ENCODE results near the gene ZSWIM4. TPM values are rescaled to one million over a fixed set of nuclear protein-coding genes. Genes with fewer than 3 reads are reported as not detected.

Gene ZSWIM4
- polyA plus RNA-seq, 1 of the 3 experiments (the other 2 are of a cell fraction) = 4.7 TPM

DNA sequence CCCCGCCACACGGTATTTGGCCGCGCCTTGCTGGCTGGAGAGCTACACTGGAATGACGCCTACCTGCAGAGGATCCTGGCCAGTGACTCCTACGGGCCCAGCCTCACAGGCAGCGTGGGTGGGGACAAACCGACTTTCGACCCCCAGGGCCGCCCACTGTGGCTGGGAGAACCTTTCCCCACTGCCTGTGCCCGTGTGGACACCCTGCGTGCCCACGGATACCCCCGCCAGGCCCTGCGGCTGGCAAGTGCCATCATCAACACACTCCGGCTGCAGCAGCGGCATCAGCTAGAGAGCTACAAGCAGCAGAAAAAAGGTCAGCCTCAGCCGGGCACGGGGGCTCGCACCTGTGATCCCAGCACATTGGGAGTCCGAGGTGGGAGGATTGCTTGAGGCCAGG lies 19.3 kb downstream of the ZSWIM4 start:
- peaks cover 18 to 21% of the 10 kb centered on the region in 2 experiments for H3K36me3 ChIP-seq (replicated peaks in 1 of 2; ENCODE audit: control insufficient read depth in 1 of 2, insufficient read depth in 2 of 2, low read length in 1 of 2)
- no peak overlapping the region for H3K4me3 ChIP-seq (ENCODE audit: low read depth in 2 of 2, low read length in 1 of 2)
- TF ChIP-seq EP300 (IDR thresholded peaks at IDR 0.05; ENCODE audit: borderline replicate concordance in 1 of 2, low read depth in 1 of 2, low read length in 1 of 2) (no peak), ELF1 (IDR thresholded peaks at IDR 0.05) (no peak), GABPA (IDR thresholded peaks at IDR 0.05; ENCODE audit: low read depth) (no peak), FOSL2 (IDR thresholded peaks at IDR 0.05; ENCODE audit: borderline replicate concordance, low read depth) (no peak), SIN3A (IDR thresholded peaks at IDR 0.05; ENCODE audit: borderline replicate concordance, low read depth, low read length) (no peak), TEAD4 (IDR thresholded peaks at IDR 0.05; ENCODE audit: borderline replicate concordance, insufficient read depth) (no peak), FOXJ3 (CRISPR knock-in tag; IDR thresholded peaks at IDR 0.05) (no peak), MXI1 (IDR thresholded peaks at IDR 0.05; ENCODE audit: low read depth, low read length) (no peak), JUND (IDR thresholded peaks at IDR 0.05) (no peak), TAF1 (IDR thresholded peaks at IDR 0.05; ENCODE audit: borderline replicate concordance, low read depth, low read length) (no peak)
- TF ChIP-seq, protein P1, sequence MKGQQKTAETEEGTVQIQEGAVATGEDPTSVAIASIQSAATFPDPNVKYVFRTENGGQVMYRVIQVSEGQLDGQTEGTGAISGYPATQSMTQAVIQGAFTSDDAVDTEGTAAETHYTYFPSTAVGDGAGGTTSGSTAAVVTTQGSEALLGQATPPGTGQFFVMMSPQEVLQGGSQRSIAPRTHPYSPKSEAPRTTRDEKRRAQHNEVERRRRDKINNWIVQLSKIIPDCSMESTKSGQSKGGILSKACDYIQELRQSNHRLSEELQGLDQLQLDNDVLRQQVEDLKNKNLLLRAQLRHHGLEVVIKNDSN (IDR thresholded peaks at IDR 0.05; ENCODE audit: borderline replicate concordance, low read depth) = no peak
- TF ChIP-seq, protein P2, sequence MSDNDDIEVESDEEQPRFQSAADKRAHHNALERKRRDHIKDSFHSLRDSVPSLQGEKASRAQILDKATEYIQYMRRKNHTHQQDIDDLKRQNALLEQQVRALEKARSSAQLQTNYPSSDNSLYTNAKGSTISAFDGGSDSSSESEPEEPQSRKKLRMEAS (IDR thresholded peaks at IDR 0.05; ENCODE audit: low read depth) = no peak
- TF ChIP-seq, protein P3, sequence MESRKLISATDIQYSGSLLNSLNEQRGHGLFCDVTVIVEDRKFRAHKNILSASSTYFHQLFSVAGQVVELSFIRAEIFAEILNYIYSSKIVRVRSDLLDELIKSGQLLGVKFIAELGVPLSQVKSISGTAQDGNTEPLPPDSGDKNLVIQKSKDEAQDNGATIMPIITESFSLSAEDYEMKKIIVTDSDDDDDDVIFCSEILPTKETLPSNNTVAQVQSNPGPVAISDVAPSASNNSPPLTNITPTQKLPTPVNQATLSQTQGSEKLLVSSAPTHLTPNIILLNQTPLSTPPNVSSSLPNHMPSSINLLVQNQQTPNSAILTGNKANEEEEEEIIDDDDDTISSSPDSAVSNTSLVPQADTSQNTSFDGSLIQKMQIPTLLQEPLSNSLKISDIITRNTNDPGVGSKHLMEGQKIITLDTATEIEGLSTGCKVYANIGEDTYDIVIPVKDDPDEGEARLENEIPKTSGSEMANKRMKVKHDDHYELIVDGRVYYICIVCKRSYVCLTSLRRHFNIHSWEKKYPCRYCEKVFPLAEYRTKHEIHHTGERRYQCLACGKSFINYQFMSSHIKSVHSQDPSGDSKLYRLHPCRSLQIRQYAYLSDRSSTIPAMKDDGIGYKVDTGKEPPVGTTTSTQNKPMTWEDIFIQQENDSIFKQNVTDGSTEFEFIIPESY (IDR thresholded peaks at IDR 0.05; ENCODE audit: borderline replicate concordance, low read depth) = no peak
- TF ChIP-seq, protein P4, sequence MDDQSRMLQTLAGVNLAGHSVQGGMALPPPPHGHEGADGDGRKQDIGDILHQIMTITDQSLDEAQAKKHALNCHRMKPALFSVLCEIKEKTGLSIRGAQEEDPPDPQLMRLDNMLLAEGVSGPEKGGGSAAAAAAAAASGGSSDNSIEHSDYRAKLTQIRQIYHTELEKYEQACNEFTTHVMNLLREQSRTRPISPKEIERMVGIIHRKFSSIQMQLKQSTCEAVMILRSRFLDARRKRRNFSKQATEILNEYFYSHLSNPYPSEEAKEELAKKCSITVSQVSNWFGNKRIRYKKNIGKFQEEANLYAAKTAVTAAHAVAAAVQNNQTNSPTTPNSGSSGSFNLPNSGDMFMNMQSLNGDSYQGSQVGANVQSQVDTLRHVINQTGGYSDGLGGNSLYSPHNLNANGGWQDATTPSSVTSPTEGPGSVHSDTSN (IDR thresholded peaks at IDR 0.05) = no peak
- H3K4me1 ChIP-seq (ENCODE audit: control insufficient read depth in 1 of 2, insufficient read depth in 2 of 2, low read depth in 1 of 2, low read length in 1 of 2) = no peaks in the 10 kb centered on the region; a peak in 1 of 4 replicates
- no peaks in the 10 kb centered on the region for H4K20me1 ChIP-seq (ENCODE audit: insufficient read depth)
- ChIA-PET CTCF (no interaction called here), POLR2A (no interaction called here)
- no peak overlapping the region for H3K27ac ChIP-seq (ENCODE audit: low read depth in 2 of 2, low read length in 1 of 2)
- no peak for DNase-seq
- H3K9me3 ChIP-seq = no peaks in the 10 kb centered on the region
- no peak overlapping the region for H3K4me2 ChIP-seq
- H3K27me3 ChIP-seq (ENCODE audit: insufficient read depth) = no peaks in the 10 kb centered on the region
- H3K9me2 ChIP-seq = no peaks in the 10 kb centered on the region
- WGBS (ENCODE audit: low lambda C conversion rate) = 95% methylated on average over 11 of the region's 21 CpGs
- H3K9ac ChIP-seq = no peak overlapping the region
- H3K79me2 ChIP-seq (ENCODE audit: insufficient read depth) = no peaks in the 10 kb centered on the region
- no peak overlapping the region for H2AFZ ChIP-seq (ENCODE audit: low read depth)
- peaks cover 6% of the 10 kb centered on the region for H3F3A ChIP-seq (replicated peaks; ENCODE audit: insufficient read depth)

Measured in SK-N-SH (cell line).